Stomach (tissue), 4 donors: ENCODE data around the gene ZNF485.

ENCODE experiments used
- EP300 ChIP-seq: sonication (generic); formaldehyde crosslinking; IDR thresholded peaks from one replicate; pipeline ENCODE4 v1.6.1; 2017; ENCODE audit warnings: antibody characterized with exemption
- POLR2A ChIP-seq, 4 donors: fragments of 450-650 bp; IDR thresholded peaks; one replicate each; pipeline ENCODE4 v1.6.1; 2016; ENCODE audit warnings: antibody characterized with exemption in 4 of 4, control low read depth in 2 of 4, mild to moderate bottlenecking in 1 of 4, moderate library complexity in 1 of 4
- POLR2AphosphoS5 ChIP-seq, 3 donors: sonication (generic); formaldehyde crosslinking; IDR thresholded peaks; one replicate each; pipeline ENCODE4 v1.6.1; 2016; ENCODE audit warnings: antibody characterized with exemption in 3 of 3
- TF ChIP-seq, protein P1 (sequence below), 7 experiments: fragments of 450-650 bp in 4 of 7; fragments of 200-600 bp in 3 of 7; sonication (generic) in 3 of 7; IDR thresholded peaks; one replicate each; pipeline ENCODE4 v1.5.1; 2016 to 2019; ENCODE audit warnings: antibody characterized with exemption in 7 of 7, control low read depth in 2 of 7, mild to moderate bottlenecking in 1 of 7

GRCh38 chr10:43653746-43654145 is 47.5 kb downstream of the ZNF485 start:
- TF ChIP-seq, protein P1, sequence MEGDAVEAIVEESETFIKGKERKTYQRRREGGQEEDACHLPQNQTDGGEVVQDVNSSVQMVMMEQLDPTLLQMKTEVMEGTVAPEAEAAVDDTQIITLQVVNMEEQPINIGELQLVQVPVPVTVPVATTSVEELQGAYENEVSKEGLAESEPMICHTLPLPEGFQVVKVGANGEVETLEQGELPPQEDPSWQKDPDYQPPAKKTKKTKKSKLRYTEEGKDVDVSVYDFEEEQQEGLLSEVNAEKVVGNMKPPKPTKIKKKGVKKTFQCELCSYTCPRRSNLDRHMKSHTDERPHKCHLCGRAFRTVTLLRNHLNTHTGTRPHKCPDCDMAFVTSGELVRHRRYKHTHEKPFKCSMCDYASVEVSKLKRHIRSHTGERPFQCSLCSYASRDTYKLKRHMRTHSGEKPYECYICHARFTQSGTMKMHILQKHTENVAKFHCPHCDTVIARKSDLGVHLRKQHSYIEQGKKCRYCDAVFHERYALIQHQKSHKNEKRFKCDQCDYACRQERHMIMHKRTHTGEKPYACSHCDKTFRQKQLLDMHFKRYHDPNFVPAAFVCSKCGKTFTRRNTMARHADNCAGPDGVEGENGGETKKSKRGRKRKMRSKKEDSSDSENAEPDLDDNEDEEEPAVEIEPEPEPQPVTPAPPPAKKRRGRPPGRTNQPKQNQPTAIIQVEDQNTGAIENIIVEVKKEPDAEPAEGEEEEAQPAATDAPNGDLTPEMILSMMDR (IDR thresholded peaks at IDR 0.05) = no peak
- TF ChIP-seq POLR2A (IDR thresholded peaks at IDR 0.05) (no peak), POLR2AphosphoS5 (IDR thresholded peaks at IDR 0.05) (no peak), EP300 (no peak)
